HepG2 (cell line): ENCODE data around the gene TASOR2. TPM values are rescaled to one million over a fixed set of nuclear protein-coding genes. Genes with fewer than 3 reads are reported as not detected.
A peak's percentile ranks its signal among the peaks of the same experiment; 100 is the strongest.

Experiments
- DNMT1 ChIP-seq: sonication (generic); formaldehyde crosslinking; IDR thresholded peaks from 2 replicates; pipeline ENCODE4 v1.5.1; 2020; ENCODE audit warnings: mild to moderate bottlenecking, missing genetic modification reagents
- DPF2 ChIP-seq: sonication (generic); formaldehyde crosslinking; IDR thresholded peaks from 2 replicates; pipeline ENCODE4 v1.4.0; 2020; ENCODE audit warnings: mild to moderate bottlenecking, low read depth, missing genetic modification reagents, borderline replicate concordance
- GATA4 ChIP-seq: sonication (generic); IDR thresholded peaks from 2 replicates; pipeline ENCODE4 v1.6.1; 2016; ENCODE audit warnings: antibody characterized with exemption, low read depth, borderline replicate concordance
- HDAC6 ChIP-seq: fragments of 200-600 bp; sonication (generic); IDR thresholded peaks from 2 replicates; pipeline ENCODE4 v1.7.0; 2017; ENCODE audit warnings: mild to moderate bottlenecking, antibody characterized with exemption, low read length, low read depth
- HHEX ChIP-seq: IDR thresholded peaks from 2 replicates; pipeline ENCODE4 v1.6.1; 2016; ENCODE audit warnings: control low read depth
- JUN ChIP-seq: sonication (generic); formaldehyde crosslinking; IDR thresholded peaks from 2 replicates; pipeline ENCODE4 v1.4.0; 2020; ENCODE audit warnings: mild to moderate bottlenecking, missing genetic modification reagents
- KLF13 ChIP-seq: sonication (generic); formaldehyde crosslinking; IDR thresholded peaks from 2 replicates; pipeline ENCODE4 v1.4.0; 2020; ENCODE audit warnings: mild to moderate bottlenecking, missing genetic modification reagents
- MBD4 ChIP-seq: IDR thresholded peaks from 2 replicates; pipeline ENCODE4 v1.6.1; 2012; ENCODE audit warnings: low read length, inconsistent platforms, borderline replicate concordance
- MZF1 ChIP-seq: sonication (generic); formaldehyde crosslinking; IDR thresholded peaks from 2 replicates; pipeline ENCODE4 v1.8.1; 2023; ENCODE audit warnings: mild to moderate bottlenecking, missing genetic modification reagents, borderline replicate concordance
- NFATC3 ChIP-seq: sonication (generic); formaldehyde crosslinking; IDR thresholded peaks from 2 replicates; pipeline ENCODE4 v1.5.1; 2020; ENCODE audit warnings: mild to moderate bottlenecking, missing genetic modification reagents
- PHF21A ChIP-seq: sonication (generic); formaldehyde crosslinking; IDR thresholded peaks from 2 replicates; pipeline ENCODE4 v1.5.0; 2020; ENCODE audit warnings: mild to moderate bottlenecking, missing genetic modification reagents
- POLR2G ChIP-seq: fragments of 200-400 bp; formaldehyde crosslinking; IDR thresholded peaks from 2 replicates; pipeline ENCODE4 v1.6.1; 2018; ENCODE audit warnings: mild to moderate bottlenecking, low read depth, low read length, moderate library complexity
- SAFB2 ChIP-seq: sonication (generic); formaldehyde crosslinking; IDR thresholded peaks from 2 replicates; pipeline ENCODE4 v1.5.1; 2020; ENCODE audit warnings: missing genetic modification reagents, low read depth, mild to moderate bottlenecking, borderline replicate concordance
- SIN3B ChIP-seq: fragments of 150-350 bp; IDR thresholded peaks from 2 replicates; pipeline ENCODE4 v1.6.1; 2014; ENCODE audit warnings: low read length
- SIX1 ChIP-seq: sonication (generic); formaldehyde crosslinking; IDR thresholded peaks from 2 replicates; pipeline ENCODE4 v1.4.0; 2020; ENCODE audit warnings: missing genetic modification reagents, borderline replicate concordance
- ZFP1 ChIP-seq: IDR thresholded peaks from 2 replicates; pipeline ENCODE4 v1.6.1; 2016
- ZFP62 ChIP-seq: sonication (generic); formaldehyde crosslinking; IDR thresholded peaks from 2 replicates; pipeline ENCODE4 v1.4.0; 2020; ENCODE audit warnings: missing genetic modification reagents
- ZKSCAN8 ChIP-seq: IDR thresholded peaks from 2 replicates; pipeline ENCODE4 v1.6.1; 2016; ENCODE audit warnings: borderline replicate concordance, missing genetic modification reagents, missing compliant biosample characterization
- ZNF12 ChIP-seq: sonication (generic); formaldehyde crosslinking; IDR thresholded peaks from 2 replicates; pipeline ENCODE4 v1.5.0; 2020; ENCODE audit warnings: missing genetic modification reagents
- ZNF331 ChIP-seq: sonication (generic); formaldehyde crosslinking; IDR thresholded peaks from 2 replicates; pipeline ENCODE4 v1.4.0; 2020; ENCODE audit warnings: missing genetic modification reagents
- ZNF720 ChIP-seq: sonication (generic); formaldehyde crosslinking; IDR thresholded peaks from 2 replicates; pipeline ENCODE4 v1.4.0; 2020; ENCODE audit warnings: missing genetic modification reagents
- ZNF761 ChIP-seq: sonication (generic); formaldehyde crosslinking; conservative IDR thresholded peaks from 2 replicates; pipeline ENCODE4 v1.4.0; 2020; ENCODE audit warnings: mild to moderate bottlenecking, missing genetic modification reagents
- polyA plus RNA-seq, 8 experiments: library from polyadenylated mRNA; depleted of rRNA in 3 of 8; stranded (reverse) in 7 of 8; unstranded in 1 of 8; fragments of >200 nt; fragmentation: Illumina TruSeq in 4 of 8; extraction: Trizol in 4 of 8; gene quantifications; 2 replicates each; pipeline versions ENCODE4 v1.2.1 to v1.2.3, GENCODE V29; 2011 to 2016; ENCODE audit warnings: low read depth in 4 of 8, missing spikeins in 1 of 8, mixed read lengths in 1 of 8; ENCODE audit not compliant: insufficient read depth in 1 of 8
- total RNA-seq, 5 experiments: library from RNA; depleted of rRNA; stranded (reverse); fragments of >200 nt; fragmentation: Illumina TruSeq; extraction: Trizol; gene quantifications; 2 replicates each; pipeline ENCODE4 v1.2.3, GENCODE V29; 2016; ENCODE audit warnings: low read depth in 1 of 5
- TF ChIP-seq, protein P1 (sequence below): IDR thresholded peaks from 2 replicates; pipeline ENCODE4 v1.6.1; 2016; ENCODE audit warnings: low read depth, missing genetic modification reagents, missing compliant biosample characterization
- TF ChIP-seq, protein P2 (sequence below): sonication (generic); formaldehyde crosslinking; IDR thresholded peaks from 2 replicates; pipeline ENCODE4 v1.4.0; 2020; ENCODE audit warnings: missing genetic modification reagents, low read depth, mild to moderate bottlenecking, borderline replicate concordance
- TF ChIP-seq, protein P3 (sequence below): sonication (generic); formaldehyde crosslinking; IDR thresholded peaks from 2 replicates; pipeline ENCODE4 v1.9.0; 2021; ENCODE audit warnings: missing genetic modification reagents, mild to moderate bottlenecking, borderline replicate concordance

The TASOR2 gene
- total and polyA plus RNA-seq, 2 of the 13 experiments (the other 11 are each of a cell fraction or from before 2014, with no cell fraction given), result 24.2 to 55.3 TPM

DNA sequence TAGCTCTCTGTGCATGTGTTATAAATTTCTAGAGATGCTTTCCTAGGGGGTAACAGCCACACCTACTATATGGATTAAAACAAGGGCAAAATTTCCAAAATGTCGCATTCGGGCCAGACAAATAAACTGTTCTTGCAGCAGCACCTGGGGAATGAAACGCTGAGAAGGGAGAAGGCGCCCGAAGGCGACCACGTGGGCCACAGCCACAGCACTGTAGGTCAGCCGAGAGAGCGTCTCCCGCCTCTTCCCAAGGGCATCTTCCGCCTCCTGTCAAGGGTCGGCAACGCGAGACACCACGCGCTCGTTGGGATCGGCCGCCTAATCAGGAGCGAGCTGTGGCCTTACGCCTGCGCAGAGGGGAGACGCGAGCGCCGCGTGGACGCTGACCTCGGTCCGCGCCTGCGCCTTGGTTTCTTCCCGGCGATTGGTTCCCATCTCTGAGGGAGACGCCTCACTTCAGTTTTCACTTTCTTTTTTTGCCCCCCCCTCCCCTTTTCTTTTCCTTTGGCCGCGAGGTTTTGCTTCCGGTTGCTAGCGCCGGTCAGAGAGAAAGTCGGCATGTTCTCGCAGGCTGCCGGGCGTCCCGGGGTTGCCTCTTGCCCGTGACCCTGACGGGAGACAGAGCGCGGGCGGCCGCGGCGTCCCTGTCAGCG lies at the start of gene TASOR2 (continued):
- TF ChIP-seq, protein P1, sequence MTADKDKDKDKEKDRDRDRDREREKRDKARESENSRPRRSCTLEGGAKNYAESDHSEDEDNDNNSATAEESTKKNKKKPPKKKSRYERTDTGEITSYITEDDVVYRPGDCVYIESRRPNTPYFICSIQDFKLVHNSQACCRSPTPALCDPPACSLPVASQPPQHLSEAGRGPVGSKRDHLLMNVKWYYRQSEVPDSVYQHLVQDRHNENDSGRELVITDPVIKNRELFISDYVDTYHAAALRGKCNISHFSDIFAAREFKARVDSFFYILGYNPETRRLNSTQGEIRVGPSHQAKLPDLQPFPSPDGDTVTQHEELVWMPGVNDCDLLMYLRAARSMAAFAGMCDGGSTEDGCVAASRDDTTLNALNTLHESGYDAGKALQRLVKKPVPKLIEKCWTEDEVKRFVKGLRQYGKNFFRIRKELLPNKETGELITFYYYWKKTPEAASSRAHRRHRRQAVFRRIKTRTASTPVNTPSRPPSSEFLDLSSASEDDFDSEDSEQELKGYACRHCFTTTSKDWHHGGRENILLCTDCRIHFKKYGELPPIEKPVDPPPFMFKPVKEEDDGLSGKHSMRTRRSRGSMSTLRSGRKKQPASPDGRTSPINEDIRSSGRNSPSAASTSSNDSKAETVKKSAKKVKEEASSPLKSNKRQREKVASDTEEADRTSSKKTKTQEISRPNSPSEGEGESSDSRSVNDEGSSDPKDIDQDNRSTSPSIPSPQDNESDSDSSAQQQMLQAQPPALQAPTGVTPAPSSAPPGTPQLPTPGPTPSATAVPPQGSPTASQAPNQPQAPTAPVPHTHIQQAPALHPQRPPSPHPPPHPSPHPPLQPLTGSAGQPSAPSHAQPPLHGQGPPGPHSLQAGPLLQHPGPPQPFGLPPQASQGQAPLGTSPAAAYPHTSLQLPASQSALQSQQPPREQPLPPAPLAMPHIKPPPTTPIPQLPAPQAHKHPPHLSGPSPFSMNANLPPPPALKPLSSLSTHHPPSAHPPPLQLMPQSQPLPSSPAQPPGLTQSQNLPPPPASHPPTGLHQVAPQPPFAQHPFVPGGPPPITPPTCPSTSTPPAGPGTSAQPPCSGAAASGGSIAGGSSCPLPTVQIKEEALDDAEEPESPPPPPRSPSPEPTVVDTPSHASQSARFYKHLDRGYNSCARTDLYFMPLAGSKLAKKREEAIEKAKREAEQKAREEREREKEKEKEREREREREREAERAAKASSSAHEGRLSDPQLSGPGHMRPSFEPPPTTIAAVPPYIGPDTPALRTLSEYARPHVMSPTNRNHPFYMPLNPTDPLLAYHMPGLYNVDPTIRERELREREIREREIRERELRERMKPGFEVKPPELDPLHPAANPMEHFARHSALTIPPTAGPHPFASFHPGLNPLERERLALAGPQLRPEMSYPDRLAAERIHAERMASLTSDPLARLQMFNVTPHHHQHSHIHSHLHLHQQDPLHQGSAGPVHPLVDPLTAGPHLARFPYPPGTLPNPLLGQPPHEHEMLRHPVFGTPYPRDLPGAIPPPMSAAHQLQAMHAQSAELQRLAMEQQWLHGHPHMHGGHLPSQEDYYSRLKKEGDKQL (CRISPR knock-in tag), result 0 out of 2 replicates have a peak, but pooled peaks have one; percentile 32
- TF ChIP-seq HHEX (CRISPR knock-in tag) (no peak), JUN (CRISPR knock-in tag) (peak; percentile 68; the same call in 1 of the 2 replicates), POLR2G (peak; percentile 73), ZNF761 (CRISPR knock-in tag) (peak; percentile 88; the same call in 1 of the 2 replicates), ZFP62 (CRISPR knock-in tag) (no peak), PHF21A (CRISPR knock-in tag) (peak; percentile 72), DNMT1 (CRISPR knock-in tag) (0 out of 2 replicates have a peak, but pooled peaks have one; percentile 87), ZNF331 (CRISPR knock-in tag) (peak; percentile 78), ZKSCAN8 (peak; percentile 89; the same call in 1 of the 2 replicates), SIX1 (peak; percentile 72; the same call in 1 of the 2 replicates), SIN3B (no peak), ZFP1 (peak; percentile 89; the same call in 1 of the 2 replicates), ZNF12 (CRISPR knock-in tag) (peak; percentile 83; the same call in 1 of the 2 replicates), MBD4 (no peak), ZNF720 (CRISPR knock-in tag) (0 out of 2 replicates have a peak, but pooled peaks have one; percentile 63), KLF13 (CRISPR knock-in tag) (peak; percentile 83; the same call in 1 of the 2 replicates), MZF1 (no peak), NFATC3 (peak; percentile 97), DPF2 (CRISPR knock-in tag) (no peak), HDAC6 (no peak), GATA4 (no peak), SAFB2 (peak; percentile 92; the same call in 1 of the 2 replicates)
- TF ChIP-seq, protein P2, sequence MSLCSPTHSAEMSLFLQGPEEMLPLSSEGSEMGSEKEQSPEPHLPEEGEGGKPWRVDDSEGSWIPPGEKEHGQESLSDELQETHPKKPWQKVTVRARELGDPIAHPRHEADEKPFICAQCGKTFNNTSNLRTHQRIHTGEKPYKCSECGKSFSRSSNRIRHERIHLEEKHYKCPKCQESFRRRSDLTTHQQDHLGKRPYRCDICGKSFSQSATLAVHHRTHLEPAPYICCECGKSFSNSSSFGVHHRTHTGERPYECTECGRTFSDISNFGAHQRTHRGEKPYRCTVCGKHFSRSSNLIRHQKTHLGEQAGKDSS, result no peak
- TF ChIP-seq, protein P3, sequence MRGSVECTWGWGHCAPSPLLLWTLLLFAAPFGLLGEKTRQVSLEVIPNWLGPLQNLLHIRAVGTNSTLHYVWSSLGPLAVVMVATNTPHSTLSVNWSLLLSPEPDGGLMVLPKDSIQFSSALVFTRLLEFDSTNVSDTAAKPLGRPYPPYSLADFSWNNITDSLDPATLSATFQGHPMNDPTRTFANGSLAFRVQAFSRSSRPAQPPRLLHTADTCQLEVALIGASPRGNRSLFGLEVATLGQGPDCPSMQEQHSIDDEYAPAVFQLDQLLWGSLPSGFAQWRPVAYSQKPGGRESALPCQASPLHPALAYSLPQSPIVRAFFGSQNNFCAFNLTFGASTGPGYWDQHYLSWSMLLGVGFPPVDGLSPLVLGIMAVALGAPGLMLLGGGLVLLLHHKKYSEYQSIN (CRISPR knock-in tag), result no peak
